NCI-H460 (cell line): ENCODE results near the gene OR6Q1. TPM values are rescaled to one million over a fixed set of nuclear protein-coding genes. Genes with fewer than 3 reads are reported as not detected.

Experiments
- DNase-seq: peaks from one replicate; pipeline ENCODE4 v3.0.0-alpha.2; 2016; ENCODE audit warnings: low read depth; ENCODE audit errors: extremely low read depth
- small RNA-seq, 2 experiments: library from RNA; depleted of rRNA; stranded (forward); fragments of <200 nt; gene quantifications; one replicate each; pipeline ENCODE3, GENCODE V24; 2014
- total RNA-seq: library from RNA; depleted of rRNA; stranded (reverse); fragments of >200 nt; shearing (Covaris generic); gene quantifications from 2 replicates; pipeline ENCODE4 v1.2.3, GENCODE V29; 2014; rRNA removed

Gene OR6Q1
- total RNA-seq, 1 experiment from 2014 or later: not detected

DNA sequence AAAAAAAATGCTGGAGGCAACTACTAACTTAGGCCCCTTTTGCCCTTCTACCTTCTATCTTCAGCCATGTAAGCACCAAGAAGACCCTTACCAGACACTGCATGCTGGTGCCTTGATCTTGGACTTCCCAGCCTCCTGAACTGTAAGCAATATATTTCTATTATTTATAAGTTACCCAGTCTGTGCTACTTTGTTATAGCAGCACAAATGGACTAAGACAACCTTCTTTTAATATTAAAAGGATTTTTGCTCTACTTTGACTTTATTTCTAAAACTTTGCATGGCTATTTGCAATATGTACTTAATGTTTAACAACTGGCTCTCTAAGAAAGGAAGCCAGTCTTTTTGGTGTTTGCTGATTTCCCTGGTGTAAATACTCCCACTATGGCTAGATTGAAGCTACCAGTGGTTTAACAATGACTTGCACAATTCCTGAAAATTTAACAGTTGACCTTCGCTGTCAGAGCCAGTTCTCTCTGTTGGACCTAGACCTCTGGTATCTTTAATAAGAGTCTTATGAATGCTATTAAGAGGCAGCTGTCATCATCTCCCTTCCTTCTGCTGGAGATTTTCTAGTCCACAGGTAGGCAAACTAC is 25.2 kb downstream of the OR6Q1 start:
- no peak for DNase-seq

DNA sequence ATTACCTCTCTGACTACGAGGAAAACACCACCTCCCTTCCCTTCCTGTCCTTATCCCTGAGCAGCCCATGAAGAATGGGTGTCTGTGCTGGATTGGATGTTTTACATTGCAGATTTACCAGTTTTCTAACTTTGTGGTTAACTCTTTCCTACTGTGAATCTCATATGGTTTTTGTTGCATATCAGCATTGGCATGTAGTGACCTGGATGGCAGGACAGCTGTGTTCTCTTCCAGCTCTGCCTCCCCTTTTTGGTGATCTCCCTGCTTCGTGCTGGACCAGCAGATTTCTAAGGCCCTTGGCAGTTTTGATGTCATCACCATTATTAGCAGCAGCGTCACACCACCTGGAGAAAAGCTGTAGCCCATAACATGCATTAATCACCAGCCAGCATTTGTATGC is 26.7 kb downstream of the OR6Q1 start:
- DNase-seq: no peak

DNA sequence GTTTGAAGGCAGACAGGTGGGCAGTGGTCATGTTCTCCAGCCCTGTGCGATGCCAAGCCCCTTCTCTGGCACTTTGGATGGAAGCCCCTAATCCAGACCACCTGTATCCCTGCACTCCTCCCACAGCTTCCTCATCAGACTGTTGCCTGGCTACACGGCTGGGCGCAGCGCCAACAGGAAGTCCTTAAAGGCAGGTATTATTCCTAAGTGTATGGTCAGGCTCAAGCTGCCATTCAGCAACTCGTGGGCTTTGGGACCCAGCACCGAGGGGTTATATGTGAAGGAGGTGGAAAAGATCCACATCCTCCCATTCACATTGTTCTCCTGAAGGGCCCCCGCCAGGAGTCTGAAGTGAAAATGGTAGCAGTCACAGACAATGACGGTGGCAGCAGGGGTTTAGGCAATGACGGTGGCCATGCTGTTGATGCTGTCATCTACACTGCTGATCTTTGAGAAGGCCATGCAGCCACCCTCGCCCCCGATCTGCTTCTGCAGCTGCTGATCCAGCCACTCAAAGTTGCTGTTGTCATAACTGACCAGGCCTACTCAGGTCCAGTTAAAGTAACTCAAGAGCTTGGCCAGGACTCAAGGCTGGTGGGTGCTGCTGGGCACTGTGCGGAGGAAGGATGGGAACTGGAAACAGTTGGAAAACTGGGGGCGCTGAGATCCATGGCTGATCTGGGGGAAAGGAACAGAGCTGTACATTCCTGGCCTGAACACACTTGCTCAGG is 27.7 kb downstream of the OR6Q1 start:
- no peak for DNase-seq

DNA sequence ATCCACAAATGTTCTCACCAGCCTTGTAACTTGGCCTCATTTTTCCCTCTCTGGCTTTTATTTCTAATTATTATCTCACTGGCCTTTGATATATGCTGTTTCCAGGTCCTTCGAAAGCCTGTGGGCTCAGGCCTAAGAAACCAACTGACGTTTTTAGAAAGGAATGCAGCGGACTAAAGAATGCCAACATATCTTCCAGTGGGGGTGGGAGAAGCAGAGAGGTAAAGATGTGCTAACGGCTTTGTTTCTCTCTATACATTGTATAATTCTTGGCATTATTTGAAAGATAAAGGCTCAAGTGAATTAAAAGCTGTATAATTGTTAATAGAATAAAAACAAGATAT is 28.2 kb downstream of the OR6Q1 start:
- no peak for DNase-seq

DNA sequence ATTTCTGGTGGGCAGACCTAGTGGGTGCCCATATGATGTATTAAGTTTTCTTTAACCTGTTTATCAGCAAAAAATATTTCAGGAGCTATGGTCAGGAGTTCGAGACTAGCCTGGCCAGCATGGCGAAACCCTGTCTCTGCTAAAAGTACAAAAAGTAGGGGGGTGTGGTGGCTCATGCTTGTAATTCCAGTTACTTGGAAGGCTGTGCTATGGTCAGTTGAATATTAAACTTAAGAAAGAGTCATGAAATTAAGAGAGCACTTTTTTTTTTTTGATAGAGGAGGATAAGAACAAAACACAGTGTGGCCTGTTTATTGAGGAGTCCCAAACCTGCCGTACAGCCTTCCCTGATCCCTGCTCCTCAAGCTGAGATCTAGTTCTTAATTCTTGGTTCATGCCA is 29.8 kb downstream of the OR6Q1 start:
- no peak for DNase-seq

DNA sequence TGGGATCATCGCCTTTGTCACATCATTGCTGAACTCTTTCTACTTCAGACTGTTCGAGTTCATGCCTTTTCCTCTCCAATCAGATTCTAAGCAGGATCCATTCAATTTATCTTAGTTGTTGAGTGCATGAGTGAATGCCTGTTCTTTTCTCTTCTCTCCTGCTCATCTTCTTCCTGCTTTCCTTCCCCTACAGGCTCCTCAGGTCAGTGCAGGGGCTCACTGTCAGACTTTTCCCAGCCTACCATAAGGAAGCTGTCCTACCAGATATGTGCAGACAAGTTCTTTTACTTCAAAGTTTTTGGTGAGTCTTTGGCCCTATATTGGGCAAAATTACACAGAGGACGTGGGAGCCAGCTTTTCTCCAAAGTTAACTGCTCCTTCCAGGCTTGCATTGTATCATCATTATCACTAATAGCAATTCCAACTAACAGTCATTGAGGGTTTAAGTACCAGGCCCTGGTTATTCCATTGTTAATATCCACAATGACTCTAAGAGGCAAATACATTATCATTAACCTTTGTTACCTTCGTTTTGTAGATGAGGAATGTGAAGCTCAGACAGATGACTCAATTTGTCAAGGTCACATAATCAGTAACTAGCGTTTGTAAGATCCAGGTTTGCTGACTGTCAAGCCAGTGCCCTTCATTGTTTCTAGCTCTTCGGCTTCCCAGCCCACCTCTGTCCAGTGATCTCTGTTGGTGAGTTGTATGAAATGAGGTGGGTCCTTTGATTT is 30.4 kb downstream of the OR6Q1 start:
- no peak for DNase-seq

DNA sequence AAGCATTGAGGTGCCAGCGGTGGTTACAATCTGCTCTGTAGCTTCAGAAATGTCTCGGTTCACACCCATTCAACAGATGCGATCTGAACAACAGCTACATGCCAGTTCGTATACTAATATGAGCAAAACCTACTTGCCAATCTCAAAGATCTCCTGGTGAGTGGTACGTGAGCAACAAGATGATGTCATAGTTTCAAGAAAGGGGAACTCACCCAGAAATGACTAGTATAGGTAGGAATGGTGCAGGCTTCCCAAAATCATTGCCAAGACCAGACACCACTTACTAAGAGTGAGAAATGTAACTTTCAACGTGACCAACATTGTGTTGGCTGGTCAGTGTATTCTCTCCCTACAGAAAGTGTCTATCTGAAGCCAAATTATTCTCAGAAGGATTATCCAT is 31.1 kb downstream of the OR6Q1 start:
- no peak for DNase-seq

DNA sequence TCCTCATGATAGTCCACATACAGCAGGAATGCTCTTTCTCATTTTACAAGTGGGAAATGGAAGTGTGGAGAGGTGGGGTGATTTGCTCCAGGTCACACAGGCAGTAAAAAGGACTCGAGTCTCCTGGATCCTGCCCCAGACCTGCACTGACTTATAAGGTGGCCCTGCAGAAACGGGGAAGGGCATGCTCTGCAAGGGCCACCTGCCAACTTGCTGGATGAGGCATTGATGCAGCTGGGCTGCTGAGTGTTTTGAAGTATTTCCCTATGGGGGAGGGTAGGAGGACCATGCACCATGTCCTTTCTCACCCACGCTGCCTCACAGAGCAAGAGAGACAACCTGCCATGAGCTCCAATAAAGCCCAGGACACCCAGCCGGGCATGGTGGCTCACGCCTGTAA is 36.9 kb downstream of the OR6Q1 start:
- DNase-seq: no peak

DNA sequence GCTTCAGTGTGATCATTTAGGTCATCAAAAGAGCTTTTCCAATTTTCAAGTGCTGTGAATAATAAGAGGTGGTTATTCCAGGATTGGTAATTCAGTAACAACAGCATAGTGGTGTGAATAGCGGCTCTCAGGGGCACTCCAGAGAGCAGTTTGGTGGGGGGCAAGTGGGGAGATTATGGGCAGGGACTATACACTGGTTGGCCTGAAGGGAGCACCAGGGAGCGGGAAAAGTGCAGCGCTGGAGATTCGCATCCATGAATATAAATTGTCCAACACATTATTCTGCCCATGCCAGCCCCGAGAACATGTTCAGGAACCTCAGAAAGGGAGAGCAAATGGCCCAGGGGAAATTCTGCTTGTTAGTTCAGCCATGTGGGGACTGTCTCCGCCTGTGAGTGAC is 37.9 kb downstream of the OR6Q1 start:
- DNase-seq: no peak

DNA sequence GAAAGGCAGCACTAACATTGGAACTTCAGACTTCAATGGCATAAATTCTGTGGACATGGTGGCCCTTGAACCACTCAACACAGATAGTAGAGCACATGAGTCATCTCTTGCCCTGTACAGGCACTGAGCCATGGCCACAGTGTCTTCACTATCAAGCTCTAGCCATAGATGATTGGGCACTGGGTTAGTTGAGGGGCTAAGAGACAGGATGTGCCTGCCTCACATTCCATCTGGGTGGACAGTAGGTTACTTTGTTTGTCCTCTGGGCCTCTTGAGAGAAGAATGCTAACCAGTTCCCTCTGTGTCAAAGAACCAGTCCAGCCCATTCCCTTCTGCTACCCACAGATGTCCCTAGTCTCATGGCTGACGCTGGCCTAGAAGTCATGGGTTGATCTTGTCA is 39.8 kb downstream of the OR6Q1 start:
- no peak for DNase-seq

DNA sequence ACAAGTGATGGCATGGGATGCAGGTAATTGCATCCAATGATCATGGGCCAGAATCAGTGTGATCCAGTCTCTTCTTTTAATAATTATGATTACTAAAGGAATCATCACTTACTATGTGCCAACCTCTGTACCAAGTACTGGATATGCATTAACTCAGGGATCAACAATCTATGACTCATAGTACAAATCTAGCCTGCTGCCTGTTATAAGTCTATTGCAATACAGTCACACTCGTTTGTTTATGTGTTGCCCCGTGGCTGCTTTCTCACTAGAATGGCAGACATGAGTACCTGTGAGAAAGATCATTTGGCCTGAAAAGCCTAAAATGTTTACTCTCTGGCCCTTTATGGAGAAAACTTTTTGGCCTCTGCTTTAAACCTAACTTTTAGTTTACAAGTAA is 45.0 kb downstream of the OR6Q1 start:
- DNase-seq: no peak

Small RNA genes within 50 kb of the gene (small RNA-seq; reads per million reads assigned to genes)
- gene RNU6-899P: 0 reads per million in 2 experiments

Other genes starting within 250 kb of the OR6Q1 start
- not detected in 2 replicates for gene OR9Q1, start 7.1 kb upstream of the OR6Q1 start, total RNA-seq
- gene OR9I1, start 94.6 kb downstream of the OR6Q1 start, total RNA-seq: not detected in 2 replicates
- not detected in 2 replicates for gene OR9Q2, start 158.1 kb downstream of the OR6Q1 start, total RNA-seq
- not detected in 2 replicates for gene OR1S2, start 173.2 kb downstream of the OR6Q1 start, total RNA-seq
- gene OR1S1, start 181.8 kb downstream of the OR6Q1 start, total RNA-seq: not detected in 2 replicates
- not detected in 2 replicates for gene OR10Q1, start 198.0 kb downstream of the OR6Q1 start, total RNA-seq
- not detected in 2 replicates for gene OR10W1, start 237.3 kb downstream of the OR6Q1 start, total RNA-seq